CD4-positive, alpha-beta T cell treated with Interleukin-1 beta for 1 hour (primary cell): Measurements from ENCODE around the gene UBTF.
"Not testable (repeated sequence)": the region's sequence is repeated elsewhere in the genome, so short reads cannot be mapped to it uniquely, and the experiment has no call there.

Experiments
- DNase-seq, 2 donors: peaks; one replicate each; pipeline ENCODE4 v3.0.0-alpha.2; 2020 to 2022

UBTF gene

DNA sequence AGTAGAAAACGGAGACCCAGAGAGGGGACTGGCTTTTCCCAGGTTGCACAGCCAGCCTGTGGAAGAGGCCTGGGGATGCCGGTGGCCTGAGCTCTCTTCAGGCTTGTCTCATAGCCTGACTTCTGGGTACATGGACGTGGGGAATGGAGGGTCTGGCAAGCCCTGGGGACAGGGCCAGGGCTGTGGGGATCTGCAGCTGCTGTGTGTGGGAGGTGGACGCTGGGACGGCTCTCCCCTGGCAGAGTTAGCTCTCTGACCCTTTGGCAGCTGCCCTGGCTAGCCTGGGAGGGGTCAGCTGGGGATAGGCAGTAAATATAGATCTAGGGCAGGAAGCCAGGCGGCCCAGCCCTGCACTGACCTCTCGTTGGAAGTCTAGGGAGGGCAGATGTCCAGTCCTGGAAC lies 28.0 kb upstream of the UBTF start:
- no peak for DNase-seq

DNA sequence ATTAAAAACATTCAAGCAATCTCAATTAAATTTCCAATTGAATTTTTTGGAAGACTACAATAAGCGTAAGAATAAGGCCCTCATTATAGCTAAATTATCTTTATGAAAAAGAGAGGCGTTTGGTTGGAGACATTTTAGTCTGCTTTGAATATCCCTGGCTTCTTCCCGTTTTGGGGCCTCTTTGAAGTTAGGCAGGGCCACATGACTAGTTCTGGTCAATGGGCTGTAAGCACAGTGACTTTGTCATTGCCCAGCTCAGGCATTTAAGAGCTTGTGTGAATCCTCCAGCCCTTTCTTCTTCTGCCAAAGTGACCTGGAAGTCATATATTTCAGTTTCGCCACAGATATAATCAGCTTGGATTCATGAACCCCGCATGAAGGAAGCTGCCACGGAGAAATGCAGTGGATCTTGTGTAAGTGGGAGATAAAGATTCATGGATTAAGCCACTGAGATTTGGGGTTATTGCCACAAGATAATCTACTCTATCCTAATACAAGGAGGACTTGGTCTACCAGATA lies 21.7 kb upstream of the UBTF start:
- DNase-seq: no peak

GRCh38 chr17:44237886-44238285 lies 18.4 kb upstream of the UBTF start:
- not testable (repeated sequence) for DNase-seq

GRCh38 chr17:44236444-44236991 lies 17.0 kb upstream of the UBTF start:
- DNase-seq: no peak

DNA sequence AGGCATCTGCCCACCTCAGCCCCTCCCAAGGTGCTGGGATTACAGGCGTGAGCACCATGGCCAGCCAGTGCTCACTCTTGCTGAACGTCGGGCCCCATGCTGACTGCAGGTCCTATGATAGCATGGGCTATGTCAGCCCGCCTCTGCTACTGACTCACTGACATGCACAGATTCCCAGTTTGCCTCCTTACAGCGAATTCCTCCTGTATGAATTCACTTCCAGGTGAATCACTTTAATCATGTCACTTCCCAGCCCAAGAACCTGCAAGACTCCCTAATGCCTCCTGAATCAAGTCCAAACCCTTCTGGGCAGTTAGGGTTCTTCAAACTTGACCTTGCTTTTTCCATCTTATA lies 16.1 kb upstream of the UBTF start:
- DNase-seq: no peak

DNA sequence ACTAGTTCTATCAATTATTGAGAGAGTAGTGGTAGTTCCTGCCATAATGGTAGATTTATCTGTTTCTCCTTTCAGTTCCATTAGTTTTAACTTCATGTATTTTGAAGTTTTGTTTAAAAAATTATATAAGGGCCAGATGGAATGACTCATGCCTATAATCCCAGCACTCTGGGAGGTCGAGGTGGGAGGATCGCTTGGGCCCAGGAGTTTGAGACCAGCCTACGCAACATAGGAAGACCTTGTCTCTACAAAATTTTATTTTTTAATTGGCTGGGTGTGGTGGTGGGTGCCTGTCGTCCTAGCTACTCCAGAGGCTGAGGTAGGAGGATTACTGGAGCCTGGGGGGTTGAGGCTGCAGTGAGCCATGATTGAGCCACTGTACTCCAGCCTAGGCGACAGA lies 14.1 kb upstream of the UBTF start:
- no peak for DNase-seq

DNA sequence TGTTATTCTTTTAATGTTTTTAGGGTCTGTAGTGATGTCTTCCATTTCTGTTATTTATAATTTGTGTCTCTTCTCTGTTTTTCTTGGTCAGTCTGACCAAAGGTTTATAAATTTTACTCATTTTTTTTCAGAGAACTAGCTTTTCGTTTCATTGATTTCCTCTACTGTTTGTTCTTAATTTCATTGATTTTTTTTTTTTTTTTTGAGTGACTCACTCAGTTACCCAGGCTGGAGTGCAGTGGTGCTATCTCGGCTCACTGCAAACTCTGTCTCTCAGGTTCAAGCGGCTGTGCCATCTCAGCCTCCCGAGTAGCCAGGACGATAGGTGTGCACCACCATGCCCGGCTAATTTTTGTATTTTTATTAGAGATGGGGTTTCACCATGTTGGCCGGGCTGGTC lies 12.6 kb upstream of the UBTF start:
- no peak for DNase-seq

GRCh38 chr17:44230140-44230539 lies 10.7 kb upstream of the UBTF start:
- DNase-seq: no peak

- DNase-seq: no peak
These were observed 9.6 kb upstream of the UBTF start for GRCh38 chr17:44229090-44229489.

DNA sequence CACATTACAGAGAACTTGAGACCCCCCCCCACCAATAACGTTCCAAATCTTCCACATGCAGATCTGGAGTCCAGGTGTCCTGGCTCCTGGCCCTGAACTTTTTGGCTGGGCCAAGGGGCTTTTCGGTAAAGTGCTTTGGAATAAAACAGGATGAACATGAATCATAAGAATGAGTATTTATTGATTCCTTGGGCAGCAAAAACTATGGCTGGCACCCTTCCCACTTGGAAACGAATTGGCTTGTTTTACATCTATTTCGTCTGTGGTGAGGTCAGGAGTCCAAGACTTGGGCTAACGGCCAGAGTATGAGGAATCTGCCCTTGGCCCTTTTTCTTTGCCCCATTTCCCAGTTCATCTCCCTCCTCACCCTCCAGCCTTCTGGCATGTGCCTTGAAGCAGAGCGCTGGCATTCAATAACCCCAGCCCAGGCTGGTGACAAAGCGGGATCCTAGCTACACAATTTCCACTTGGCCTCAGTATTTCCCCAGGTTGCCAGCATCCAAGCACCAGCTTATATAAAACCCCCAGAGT lies 4.1 kb upstream of the UBTF start:
- DNase-seq: no peak

DNA sequence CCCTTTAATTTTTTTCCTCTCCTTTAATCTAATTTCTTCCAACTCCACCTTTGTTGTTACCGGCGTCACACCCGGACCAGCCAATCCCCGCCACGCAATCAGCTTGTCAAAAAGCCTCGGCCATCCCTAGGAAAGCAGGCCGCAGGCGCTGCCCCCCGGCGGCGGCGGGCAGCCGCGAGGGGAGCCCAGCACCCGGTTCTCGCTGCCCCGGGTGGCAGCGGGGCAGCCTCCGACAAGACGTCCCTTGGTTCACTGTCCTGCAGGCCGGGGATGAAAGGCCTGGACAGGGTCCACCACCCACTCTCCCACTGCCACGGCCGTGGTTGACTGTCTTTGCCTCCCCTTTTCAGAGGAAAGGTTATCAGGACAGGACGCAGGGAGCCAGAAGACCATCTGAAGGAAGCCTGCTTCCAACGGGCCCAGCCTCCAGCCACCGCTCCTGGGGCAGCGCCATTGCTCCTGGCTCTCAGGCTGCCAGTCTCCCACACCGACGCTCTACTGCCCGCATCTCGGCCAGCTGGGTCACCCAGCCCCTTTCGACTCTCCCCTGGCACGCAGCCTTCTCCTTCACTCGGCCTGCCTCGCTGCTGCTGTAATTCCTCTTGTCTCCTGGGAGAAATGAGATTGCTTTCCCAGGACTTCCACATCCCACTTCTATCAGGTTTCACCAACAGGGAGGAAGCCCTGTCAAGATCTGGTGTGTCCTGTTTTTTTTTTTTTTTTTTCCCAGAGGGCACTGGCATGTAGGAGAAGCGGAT lies 2.8 kb upstream of the UBTF start:
- DNase-seq: peak; percentile 58 to 60

DNA sequence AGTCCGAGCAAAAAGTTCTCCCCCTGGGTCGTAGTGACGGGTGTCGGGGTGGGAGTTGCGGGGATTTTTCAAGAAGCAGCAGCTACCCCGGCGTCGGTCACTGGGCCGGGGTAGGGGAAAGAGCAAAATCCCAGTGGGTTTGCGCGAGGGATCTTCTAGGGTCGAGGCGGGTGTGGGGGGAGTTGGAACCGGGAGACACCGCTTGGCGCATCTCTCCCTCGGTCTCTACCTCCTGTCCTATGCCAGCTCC lies 2.3 kb upstream of the UBTF start:
- DNase-seq: no peak

DNA sequence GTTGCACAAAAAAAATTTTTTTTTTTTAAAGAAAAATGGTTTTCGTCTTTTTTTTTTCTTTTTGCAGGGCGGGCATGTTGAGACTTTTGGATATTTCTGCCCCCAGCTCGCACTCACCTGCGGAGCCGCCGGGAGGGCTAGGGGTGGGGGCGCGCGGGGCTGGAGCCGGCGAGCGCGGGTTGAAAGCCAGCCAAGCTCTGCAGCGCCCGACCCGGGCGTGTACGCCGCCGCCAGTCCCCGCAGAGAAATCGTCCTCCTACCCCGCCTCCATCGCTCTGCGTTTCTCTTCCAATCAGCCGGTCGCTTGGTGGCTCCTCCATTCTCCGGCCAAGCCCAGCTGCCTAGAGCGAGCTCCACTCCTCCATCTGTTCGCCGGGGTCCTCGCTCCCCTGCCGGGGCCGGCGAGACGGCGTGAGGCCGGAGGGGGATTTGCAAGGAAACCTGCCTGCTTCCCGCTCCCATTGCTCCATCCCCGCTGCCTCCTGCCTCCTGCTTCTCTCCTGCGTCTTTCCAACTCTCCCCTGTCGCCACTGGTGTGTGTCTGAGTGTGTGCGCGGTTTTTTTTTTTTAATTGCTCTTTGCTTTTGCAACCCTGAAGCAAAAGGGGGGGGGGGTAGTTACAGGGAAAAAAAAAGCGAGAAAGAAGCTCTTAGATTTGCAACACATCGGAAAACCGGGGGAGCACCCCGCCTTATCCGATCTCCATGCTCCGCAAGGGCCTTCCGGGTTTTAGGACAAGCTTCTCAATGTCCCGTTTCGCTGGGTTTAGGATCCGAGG lies 1.8 kb upstream of the UBTF start:
- DNase-seq: peak; percentile 60 to 65

- DNase-seq: peak; percentile 53 to 60
These were observed 973 bp upstream of the UBTF start for GRCh38 chr17:44220213-44221083.

GRCh38 chr17:44219108-44219615 lies 313 bp downstream of the UBTF start:
- DNase-seq: peak; percentile 71 to 73

GRCh38 chr17:44218344-44219107 lies 949 bp downstream of the UBTF start:
- DNase-seq: peak; percentile 91 to 92

- no peak for DNase-seq
These were observed 1.6 kb downstream of the UBTF start for GRCh38 chr17:44217738-44218343.

DNA sequence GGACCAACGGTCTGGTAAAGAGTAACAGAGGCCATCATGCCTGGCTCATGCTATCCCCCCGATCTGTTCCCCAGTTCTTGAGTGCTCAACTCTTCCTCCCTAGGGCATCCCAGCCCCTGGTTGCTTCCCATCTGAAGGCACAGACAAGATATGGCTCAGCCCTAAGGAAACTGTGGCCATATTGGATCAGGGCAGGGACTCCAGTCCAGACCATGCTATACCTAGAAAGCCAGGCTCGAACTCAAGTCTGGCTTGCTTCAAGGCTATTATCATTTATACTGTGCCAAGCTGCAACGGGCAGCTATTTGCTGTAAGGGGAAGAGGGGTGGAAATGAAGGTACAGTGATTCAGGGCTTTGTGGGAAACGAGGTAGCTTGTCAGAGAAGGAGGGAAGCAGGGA lies 2.8 kb downstream of the UBTF start:
- DNase-seq: no peak

- peak; percentile 49 to 71 for DNase-seq
These were observed 3.3 kb downstream of the UBTF start for GRCh38 chr17:44216173-44216572.

DNA sequence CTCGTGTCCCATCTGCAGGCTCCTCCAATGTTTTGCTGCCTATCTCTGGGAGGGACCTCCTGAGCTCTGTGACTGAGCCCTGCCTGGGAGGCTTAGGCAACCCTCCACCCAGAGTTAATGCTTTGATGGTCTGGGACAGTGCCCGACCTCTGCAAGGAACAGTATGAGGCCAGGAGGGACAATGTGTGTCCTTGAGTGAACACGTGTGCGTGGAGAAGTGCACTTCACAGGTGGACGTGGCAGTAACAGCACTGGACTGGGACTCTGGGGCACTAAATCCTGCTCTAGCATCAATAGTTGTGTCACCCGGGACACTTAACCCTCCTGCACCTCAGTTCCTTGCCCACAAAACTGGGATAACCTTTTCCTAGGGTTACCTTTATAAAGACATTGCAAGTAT lies 4.6 kb downstream of the UBTF start:
- no peak for DNase-seq

- no peak for DNase-seq
These were observed 5.3 kb downstream of the UBTF start for GRCh38 chr17:44214230-44214494.
